GM15510 (cell line): ENCODE measurements around the gene SSC5D.

Source experiments
- POLR2A ChIP-seq: IDR thresholded peaks from 3 replicates; pipeline ENCODE4 v1.6.1; 2011; ENCODE audit warnings: borderline replicate concordance; ENCODE audit not compliant: insufficient read length; ENCODE audit errors: extremely low read depth

The SSC5D gene

DNA sequence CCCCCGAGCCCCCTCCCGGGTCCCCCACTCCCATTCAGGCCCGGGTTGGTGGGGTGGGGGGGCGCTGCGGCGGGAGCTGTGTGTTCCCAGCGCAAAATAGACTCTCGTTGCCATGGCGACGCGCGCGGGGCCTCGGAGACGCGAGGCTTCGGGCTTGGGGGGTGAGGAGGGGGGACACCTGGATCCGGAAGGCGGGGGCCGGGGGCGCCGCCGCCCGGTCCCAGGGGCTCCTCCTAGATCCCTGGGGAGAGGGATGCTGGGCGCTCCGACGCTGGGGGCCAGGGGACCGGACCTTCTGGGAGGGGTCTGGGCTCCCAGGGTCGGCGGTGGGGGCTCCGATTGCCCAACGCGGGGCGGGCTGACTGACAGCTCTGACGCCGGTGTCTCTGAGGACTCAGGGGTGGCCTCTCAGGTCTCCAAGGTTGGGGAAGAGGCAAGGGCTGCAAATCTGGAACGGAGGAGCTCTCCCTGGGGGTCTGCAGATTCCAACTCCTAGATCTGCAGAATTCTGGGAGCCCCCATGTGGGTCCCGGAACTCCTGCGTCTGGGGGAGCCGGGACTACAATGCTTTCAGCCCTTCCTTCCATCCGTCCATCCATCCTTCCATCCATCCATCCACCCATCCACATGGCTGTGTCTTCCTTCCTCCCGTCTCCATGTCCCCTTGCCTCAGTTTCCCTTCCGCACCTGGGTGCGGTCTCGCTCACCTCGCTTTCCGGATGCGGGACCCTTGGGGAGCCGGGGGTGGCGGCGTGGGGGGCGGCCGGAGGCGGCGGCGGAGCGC lies 36.1 kb upstream of the SSC5D start:
- no peak for TF ChIP-seq POLR2A

- TF ChIP-seq POLR2A = no peak
Observed at GRCh38 chr19:55452749-55453346, 35.4 kb upstream of the SSC5D start.

DNA sequence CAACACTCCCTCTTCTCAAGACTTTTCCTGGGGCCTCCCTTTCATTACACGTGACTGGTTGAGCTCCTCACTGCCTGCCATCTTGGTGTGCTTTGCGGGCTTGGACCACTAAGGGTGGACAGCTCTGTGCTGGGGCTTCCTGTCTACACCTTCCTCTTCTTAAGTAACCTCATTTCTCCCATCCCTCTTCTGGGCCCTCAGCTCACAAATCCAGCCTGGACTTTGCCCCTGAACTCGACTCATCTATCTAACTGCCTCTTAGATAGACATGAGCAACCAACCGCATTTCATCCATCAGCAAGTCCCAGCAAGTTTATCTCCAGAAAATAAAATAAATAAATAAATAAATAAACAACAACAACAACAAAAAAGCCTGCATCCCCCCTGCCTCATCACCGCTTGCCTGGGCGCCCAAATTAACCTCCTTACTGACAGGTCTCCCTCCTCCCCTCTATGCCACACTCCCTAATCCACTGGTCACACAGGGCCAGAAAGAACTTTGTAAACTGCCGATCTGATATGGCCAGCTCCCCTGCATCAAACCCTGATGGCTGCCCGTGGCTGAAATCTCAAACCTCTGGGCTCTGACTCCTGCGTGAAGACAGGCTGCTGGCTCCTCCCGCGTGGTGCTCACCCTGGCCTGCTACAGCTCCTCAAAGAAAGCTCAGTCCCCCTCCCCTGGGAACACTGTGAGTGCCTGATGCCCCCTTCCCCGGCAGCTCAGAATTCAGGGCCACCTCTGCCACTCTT lies 34.5 kb upstream of the SSC5D start:
- TF ChIP-seq POLR2A = no peak

DNA sequence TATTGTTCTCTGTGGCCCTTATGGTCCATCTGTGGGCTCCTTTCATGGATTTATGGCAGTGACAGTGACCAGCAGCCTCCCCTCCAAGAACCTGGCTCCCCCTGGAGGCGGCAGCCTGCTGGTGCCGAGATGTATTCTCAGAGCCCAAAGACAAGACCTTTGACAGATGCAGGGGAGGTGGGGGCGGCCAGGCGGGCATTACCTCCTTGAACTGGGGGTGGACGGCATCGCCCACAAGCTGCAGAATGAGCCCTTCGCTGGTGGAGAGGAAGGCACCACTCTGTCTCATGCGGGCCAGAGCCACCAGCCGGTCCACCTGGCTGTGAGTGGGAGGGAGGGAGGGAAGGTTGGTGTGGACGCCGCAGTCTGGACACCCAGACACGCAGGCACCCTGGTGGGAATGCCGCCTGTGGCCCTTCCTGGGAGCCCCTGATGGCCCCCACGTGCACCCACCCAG lies 33.4 kb upstream of the SSC5D start:
- no peak for TF ChIP-seq POLR2A

GRCh38 chr19:55455576-55456235 lies 32.5 kb upstream of the SSC5D start:
- TF ChIP-seq POLR2A = no peak

DNA sequence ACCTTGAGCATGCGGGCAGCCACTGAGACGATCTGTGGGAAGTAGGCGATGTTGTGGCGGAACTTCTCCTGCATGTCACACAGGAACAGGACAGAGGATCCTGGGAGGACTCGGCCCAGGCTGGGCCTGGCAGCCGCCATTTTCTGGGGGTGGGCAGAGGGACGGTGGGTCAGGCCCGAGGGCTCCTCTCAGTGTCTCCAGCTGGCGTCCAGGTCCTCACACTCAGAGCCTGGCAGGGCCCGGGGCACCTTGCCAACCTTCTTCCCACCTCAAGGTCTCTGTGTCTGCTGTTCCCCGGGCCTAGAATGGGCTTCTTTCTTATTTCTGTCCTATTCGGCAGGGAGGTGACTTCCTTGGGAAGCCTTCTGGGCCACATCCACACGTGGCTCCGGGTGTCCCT lies 31.9 kb upstream of the SSC5D start:
- TF ChIP-seq POLR2A = no peak

- no peak for TF ChIP-seq POLR2A
Observed at GRCh38 chr19:55457683-55458457, 30.4 kb upstream of the SSC5D start.

DNA sequence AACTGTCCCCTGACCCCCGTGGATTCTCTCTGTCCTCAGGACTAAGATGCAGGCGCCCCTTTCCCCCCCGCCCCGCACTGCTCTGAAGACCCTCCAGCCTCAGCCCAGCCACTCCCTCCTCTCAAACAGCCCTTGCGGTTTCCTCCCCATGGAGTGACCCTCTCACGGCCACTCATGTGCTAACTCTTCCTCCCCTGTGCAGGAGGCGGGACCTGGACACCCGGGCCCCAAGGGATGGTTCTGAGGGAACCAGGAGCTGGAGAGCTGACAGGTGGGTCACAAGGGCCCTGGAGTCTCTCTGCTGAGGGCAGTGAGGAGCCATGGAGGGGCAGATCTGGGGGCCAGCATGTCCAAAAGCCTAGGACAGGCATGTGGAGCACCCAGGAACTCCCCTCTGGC lies 28.7 kb upstream of the SSC5D start:
- TF ChIP-seq POLR2A = no peak

GRCh38 chr19:55459950-55460657 lies 28.1 kb upstream of the SSC5D start:
- no peak for TF ChIP-seq POLR2A

DNA sequence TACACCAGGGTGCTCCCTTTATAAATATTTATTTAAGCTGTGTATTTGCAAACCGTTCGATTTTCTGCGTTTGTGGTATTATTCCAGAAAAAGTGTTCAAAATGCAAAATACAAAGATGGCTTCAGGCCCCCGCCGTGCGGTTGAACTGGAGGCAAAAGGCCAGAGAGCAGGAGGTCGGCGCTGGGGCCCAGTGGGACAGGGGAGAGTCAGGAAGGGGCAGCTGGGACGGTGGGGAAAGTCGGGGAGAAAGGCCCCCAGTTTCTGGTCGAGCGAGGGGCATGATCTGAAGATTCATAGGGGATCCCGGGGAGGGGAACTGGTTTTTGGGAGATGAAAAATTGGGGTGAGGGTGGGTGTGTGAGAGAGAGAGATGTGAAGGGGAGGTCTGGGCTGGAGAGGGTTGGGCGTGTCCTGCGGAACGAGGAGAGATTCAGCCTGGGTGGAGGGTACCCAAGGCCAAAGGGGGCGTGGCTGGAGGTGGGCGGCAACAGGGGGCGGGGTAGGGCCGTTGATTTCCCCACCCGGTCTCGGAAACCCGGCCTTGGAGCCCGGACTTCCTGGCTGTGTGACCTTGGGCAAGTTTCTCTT lies 27.5 kb upstream of the SSC5D start:
- TF ChIP-seq POLR2A = no peak

- peak; percentile 62 for TF ChIP-seq POLR2A
Observed at GRCh38 chr19:55461259-55461973, 26.8 kb upstream of the SSC5D start, which contains the start of gene ISOC2. ISOC2 (minus strand) TSS chr19:55461642; CDS start chr19:55456486, 5,156 bp downstream.

DNA sequence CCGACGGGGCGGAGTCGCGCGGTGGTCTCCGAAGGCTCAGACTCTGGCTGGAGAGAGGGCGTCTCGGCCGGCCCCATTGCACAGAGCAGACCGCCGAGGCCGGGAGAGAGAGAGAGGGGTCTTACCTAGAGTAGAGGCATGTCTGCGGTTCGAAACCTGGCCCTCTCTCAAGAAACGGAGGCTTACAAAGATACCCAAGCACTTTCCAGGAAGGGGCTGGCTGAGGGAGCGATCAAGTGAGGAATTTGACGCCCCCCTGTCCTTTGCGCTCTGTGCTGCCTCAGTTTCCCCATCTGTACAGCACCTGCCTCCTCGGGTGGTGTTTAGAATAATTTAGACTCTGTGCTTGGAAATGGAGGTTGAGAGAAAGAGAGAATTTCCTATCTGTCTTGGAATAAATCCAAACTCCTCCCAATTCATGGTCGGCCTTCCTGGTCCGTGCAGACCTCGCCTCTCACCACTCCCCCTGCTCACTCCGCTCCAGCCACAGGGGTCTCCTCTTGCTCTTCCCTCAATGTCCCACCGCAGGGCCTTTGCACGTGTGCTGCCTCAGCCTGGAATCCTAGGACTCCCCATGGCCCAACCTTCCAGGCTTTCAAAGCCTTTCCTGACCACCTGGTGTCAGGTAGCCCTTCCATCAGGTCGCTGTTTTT lies 26.1 kb upstream of the SSC5D start:
- peak; percentile 48 for TF ChIP-seq POLR2A

DNA sequence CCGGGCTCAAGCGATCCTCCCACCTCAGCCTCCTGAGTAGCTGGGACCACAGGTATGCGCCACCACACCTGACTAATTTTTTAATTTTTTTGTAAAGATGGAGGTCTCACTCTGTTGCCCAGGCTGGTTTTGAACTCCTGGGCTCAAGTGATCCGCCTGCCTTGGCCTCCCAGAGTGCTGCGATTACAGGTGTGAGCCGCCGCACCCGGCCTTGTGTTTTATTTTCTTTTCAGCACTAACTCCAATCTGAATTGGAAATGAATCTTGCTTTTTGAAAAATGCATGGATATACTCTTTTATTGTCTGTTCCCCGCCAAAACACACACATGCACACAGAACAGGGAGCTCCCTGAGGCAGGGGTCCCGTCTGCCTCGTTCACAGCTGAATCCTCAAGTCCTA lies 25.5 kb upstream of the SSC5D start:
- TF ChIP-seq POLR2A = no peak

DNA sequence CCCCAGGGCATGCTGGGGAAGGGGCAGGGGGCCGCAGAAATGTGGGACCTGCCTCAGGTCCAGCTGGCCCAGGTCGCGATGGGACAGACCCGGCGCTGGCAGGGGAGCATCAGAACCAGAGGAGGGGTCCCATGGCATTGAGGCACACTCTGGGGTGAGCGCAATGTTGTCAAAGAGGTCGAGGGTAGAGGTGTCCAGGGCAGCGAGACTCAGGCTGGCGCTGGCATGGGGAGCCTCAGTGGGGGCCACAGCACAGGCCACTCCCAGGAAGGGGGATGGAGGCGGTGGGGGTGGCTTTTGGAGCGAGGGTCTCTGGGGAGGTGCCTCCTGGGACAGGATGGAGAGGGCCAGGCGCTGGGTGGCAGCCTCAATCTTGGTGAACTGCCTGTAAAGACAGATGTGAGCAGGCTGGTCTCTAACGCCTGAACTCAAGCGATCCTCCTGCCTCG lies 24.6 kb upstream of the SSC5D start:
- no peak for TF ChIP-seq POLR2A
